Measurements from ENCODE around the gene ABCC9.
"Not testable (repeated sequence)": the region's sequence is repeated elsewhere in the genome, so short reads cannot be mapped to it uniquely, and the experiment has no call there.

Gene ABCC9

DNA sequence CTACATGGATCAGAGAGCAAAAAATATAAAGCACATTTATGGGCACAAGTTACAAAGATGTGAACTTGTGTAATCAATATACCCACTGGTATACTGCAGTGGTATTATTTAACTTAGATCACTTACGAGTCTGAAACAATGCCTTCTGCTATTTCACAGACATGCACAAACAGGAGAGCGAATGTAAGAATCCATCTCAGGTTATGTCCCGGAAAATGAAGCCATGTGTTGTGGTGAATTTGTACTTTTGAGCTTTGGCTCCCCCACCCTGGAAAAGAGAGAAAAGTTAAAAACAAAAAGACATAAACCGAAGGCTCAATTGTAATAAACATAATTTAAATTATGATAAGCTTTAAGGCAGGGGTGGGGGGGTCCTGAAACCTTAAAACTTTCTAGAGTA lies 7.6 kb downstream of the ABCC9 start:
- no peak for DNase-seq

DNA sequence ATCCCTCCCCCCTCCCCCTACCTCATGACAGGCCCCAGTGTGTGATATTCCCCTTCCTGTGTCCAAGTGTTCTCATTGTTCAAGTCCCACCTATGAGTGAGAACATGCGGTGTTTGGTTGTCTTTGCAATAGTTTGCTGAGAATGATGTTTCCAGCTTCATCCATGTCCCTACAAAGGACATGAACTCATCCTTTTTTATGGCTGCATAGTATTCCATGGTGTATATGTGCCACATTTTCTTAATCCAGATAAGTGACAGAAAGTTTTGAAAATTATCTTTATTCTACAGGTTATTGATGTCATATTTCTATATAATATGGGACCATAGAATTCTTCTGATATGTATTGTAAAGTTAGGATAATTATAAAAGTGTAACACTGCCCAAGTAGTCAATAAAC lies 11.3 kb downstream of the ABCC9 start:
- not testable (repeated sequence) for DNase-seq

DNA sequence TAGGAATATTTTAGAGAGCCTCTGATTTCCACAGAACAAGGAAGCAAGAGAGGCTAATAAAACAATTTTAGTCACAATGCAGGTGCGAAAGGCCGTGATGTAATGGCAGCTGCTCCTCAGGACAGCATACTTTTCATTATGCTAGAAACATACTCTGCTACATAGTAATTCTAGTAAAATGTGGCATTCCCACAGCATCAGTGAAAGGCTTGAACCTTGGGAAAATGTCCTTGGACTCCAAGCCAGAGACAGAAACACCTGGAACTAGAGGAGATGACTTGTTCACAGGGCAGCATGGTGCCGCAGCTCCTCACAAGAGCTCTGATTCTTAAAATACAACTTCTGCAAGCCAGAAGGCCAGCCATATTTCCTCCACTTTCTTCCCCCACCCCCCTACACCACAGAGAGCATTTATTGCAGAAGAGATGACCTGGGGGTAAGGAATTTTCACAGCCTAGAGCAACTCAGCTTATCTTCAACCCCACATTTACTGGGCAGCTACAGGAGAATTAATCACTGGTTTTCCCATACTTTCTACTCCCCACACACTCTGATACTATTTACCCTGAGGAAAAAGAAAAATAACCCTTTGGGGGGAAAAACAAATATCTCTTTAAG lies 15.8 kb downstream of the ABCC9 start:
- no peak for DNase-seq

DNA sequence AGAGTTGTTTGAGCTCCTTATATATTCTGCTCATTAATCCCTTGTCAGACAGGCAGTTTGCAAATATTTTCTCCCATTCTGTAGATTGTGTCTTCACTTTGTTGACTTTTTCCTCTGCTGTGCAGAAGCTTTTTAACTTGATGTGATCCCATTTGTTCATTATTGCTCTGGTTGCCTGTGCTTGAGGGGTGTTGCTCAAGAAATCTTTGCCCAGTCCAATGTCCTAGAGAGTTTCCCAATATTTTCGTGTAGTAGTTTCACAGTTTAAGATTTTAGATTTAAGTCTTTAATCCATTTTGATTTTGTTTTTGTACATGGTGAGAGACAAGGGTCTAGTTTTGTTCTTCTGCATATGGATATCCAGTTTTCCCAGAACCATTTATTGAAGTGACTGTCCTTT lies 19.8 kb downstream of the ABCC9 start:
- DNase-seq = no peak

DNA sequence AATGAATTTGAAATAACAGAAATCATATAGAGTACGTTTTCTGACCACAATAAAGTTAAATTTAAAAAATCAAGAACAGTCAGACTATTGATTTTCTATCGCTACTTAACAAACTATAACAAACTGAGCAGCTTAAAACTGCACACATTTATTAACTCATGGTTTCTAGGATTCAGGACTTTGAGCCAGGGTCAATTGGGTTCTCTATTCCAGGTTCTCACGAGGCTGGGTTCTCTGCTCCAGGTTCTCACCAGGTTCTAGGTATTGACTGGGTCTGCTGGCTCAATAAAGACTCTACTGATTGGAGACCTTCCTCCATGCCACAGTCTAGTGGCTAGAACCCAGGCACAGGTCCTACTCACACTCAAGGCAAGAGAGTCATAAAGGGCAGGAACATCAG lies 22.8 kb downstream of the ABCC9 start:
- no peak for DNase-seq

DNA sequence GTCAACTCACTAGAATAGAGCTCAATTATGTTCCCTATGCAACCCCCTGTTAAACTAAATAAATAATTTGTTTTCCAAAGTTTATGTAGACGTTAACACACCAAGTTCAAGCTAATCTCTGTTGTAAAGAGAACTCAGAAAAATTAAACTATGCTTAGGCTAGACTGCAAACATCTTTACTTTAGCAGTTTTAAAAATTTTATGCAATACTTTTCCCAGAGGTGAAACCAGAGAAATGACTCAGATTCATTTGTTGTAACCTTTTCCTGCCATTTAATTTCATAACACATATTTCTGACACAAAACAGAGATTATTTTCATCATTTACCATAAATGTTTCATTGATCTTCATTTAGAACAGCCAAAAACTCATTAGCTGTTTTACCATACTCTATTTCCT lies 27.4 kb downstream of the ABCC9 start:
- no peak for DNase-seq

DNA sequence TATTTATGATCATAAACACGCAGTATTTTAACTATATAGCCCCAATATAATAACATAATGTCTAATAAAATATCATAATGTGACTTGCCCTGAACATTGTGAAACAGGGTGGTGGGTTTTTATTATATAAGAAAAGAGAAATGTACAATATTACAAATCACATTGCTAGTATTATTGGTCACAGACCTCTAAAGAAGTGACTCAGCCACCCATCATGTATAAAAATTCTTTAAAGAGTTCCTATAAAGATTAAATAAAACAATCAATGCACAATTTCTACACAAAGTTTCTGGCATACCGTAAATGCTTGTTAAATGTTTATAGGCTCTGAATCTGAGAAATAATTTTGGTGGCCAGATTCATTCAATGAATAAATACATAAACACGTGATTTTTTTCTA lies 28.9 kb downstream of the ABCC9 start:
- DNase-seq = no peak

DNA sequence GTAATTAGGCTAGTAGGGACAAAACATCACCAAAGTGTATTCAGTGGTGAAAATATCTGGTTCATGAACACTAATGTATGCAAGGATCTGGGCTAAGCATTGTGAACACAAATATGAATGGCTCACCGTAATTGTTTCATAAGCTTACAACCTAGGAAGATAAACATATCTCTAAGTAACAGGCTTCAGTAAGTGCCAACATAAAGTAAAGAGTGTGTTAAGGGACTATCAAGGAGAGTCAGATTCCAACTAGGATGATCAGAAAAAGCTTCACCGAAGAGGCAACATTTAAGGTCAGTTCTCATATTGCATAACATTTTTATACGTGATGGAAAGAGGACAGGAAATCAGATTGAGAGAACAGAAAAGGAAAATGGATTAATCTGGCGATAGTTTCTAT lies 29.4 kb downstream of the ABCC9 start:
- no peak for DNase-seq

DNA sequence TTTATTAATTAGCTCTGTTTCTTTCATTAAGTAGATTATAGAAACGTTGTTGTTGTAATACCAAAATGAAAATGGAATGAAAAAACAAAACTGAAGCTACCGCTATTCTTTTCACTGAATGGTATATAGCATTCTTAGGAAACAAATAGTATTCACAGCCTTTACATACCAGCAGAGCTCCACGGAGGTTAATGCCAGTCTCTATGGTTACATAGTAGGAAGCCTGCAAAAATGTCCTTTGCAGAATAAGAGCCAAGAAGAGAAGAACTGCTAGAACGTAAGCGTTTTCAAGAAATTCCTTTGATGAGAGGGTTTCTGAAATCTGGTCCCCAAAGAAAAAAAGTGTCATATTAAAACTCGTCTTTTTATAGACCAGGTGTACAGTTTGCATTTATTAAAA lies 30.6 kb downstream of the ABCC9 start:
- no peak for DNase-seq

DNA sequence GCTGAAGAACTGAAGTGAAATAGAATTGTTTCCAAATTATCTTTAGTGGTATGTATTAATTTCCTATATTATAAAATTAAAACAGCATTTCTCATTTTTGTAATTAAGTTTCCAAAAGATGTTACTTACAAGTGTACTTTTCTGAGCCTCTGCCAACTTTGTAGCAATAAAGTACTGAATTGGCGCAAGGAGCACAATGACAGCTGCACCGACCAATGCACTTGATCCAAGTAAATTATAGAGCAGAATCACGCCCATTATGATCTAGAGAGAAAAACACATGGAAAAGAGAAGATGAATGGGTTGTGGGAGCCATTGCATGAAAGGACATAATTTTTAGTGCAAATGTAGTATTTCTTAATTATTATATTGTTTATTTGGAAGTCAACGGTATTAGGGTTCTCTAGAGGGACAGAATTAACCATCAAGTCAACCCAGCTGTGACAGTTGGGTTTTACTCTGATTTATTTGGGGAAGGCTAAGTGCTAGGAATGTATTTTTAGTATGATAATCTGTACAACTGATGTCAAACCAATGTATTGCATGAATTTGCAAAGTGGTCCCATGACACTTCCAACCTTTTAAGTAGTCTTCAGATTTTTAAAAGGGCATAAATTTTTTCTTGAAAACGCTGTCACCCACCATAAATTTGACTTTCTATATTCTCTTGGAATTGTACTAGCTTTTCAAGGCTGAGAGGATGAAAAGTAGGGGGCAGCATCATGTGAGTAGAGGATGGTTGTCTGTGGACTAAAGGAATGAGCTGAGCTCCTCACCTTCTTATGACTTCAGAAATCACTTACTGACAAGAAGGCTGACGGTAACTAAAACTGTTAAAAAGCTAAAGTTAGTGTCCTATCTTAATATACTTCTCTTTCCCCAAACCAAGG lies 33.0 kb downstream of the ABCC9 start:
- no peak for DNase-seq

DNA sequence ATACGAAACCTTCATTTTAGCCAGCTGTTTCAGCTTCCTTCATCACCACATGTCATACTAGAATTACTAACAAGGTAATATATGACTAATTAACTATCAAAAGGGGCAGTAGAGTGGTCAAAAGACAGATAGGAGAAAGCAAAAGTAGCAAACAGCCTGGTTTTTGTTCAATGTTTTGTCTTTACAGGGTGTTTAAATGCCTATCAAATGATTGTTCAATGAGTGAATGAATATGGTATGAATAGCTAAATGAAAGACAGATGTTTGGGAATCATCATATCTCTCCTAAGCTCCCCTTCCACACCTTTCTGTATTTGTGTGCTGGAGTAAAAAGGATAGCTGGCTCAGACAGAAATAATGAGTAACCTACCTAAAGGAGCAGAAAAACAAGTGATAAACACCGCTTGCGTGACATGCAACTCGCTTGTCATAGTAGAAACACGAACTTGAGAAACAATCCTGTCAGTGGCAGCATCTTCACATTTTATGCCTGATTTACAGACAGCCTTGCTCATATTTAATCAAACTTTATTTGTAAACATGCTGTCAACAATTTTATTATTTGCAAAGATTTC lies 34.2 kb downstream of the ABCC9 start:
- DNase-seq = no peak

DNA sequence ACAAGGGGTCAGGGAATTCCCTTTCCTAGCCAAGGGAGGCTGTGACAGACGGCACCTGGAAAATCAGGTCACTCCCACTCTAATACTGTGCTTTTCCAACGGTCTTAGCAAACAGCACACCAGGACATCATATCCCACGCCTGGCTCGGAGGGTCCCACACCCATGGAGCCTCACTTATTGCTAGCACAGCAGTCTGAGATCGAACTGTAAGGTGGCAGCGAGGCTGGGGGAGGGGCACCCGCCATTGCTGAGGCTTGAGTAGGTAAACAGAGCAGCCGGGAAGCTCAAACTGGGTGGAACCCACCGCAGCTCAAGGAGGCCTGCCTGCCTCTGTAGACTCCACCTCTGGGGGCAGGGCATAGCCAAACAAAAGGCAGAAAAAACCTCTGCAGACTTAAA lies 41.7 kb downstream of the ABCC9 start:
- not testable (repeated sequence) for DNase-seq

DNA sequence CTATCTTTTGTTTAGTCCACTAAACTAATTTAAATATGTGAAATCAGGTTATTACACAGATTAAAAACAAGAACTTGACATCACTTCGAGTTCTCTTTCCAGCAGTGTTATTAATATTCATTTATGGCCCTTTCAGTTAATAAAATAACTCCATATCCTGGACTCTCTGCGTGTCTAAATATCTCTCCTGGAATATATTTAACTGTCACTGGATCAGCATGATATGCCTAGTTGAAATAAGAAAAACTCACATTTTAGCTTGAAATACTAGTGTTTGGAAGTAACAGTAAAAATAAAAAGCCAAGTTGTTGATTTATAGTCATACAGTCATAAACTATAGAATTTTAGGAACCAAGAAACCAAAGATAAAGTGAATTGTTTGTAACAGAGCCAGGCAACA lies 45.6 kb downstream of the ABCC9 start:
- DNase-seq = no peak

DNA sequence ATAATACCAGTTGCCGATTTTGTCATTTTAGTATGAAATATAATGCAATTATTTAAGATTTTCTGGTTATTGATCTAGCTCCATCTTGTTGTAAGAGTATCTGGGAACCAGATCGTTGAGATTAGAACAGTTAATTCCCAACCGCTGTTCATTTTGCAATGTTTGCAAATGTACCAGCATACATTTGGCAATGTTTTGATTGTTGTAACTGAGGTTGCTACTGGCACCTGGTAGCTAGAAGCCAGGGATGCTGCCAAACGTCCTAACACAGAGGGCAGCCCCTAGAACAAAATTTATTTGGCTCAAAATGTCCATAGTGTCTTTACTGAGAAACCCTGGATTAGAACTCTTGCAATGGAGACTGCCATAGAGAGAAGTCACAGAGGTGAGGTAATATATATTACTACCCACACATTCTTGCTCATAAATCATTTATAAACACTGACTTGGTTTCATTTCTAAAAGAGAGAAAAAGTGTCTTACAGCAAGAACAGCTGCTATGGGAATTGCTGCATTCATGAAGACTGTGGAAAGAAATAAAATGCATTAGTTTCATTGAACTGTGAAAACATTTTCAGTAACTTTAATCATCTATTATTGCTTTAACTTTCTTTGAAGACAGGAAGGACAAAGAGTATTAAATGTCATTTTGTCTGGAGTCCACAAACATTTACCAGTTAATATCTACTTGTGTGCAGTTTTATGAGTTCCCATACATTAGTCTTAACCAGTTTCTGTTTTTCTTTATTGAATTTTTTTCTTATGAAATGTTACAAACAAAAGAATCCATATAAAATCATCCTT lies 46.2 kb downstream of the ABCC9 start:
- no peak for DNase-seq

DNA sequence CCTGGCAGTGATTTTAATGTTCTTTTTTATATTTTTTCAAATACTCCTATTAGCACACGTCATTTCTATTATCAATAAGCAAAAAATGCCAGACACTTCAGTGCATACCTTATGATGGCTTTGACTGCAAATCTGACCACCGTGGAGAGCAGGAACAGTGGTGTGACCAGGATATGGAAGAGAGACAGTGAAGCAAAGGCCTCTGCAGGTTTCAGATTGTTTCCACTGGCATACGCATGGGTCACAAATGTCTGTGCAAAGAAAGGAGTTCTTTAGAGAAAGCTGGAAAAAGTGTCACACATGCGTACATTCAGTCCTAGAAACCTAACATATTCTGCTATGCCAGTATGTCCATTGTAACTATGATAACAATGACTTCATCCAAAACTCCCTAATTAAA lies 47.3 kb downstream of the ABCC9 start:
- DNase-seq = no peak

DNA sequence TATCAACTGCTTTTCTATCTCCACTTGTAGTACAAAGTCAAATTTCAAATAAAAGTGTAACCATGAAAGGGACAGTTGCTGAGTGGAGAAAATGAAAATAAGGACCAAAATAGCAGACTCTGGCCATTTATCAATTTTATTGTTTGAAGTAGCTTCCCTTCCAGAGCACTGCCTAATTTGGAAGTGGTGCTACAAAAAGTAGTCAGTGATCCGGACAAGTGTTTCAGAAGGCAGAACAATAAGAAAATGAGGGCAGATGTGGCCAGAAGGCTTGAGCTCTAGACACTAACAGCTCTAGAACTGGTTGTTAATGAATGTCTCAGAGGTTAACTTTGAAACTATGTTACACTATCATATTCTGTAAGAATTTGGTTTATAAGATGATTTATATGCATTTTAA lies 48.9 kb downstream of the ABCC9 start:
- no peak for DNase-seq

DNA sequence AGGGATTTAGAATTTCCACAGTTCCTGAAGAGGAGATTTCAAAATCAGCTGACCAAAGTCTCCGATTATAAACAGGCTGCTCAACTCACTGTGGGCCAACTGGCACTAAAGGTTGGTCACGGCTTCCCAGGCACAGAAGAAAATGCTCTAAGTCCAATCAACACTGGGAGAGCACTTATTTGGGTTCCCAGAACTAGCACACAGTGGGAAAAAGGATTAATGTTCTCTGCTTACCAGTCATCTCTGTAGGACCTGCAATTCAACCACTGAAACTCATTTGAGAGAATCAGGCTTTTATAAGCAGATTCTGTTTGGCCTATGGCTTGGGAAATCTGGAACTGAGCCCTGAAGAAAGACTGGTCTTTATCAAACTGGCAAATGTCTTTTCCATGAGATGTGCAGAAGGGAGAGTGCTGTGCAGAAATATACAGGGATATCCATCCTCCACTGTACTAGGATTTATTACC lies 49.4 kb downstream of the ABCC9 start:
- DNase-seq = no peak

DNA sequence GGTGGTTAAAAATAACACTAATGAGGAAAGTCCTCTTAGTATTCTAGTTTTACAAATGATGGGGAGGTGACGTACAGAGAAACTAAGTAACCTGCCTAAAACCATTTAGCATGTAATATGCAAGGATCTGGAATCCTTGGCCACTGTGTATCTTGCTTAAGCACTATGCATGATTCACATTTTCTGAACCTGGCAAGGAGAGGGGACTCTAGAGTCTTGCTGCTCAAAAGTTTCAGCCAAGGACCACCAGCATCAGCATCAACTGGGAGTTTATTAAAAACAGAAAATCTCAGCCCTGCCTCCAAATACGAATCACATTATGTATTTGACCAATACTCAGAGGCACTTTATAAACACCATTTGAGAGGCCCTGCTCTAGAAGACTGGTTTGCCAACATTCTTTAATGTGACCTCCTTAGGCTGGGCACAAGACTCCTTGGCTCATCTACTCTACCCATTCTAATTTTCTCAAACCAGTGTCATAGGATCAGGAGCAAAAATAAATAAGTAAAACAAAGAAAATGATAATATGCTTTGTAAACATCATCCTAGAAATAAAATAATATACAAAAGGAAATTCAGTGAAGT lies 52.9 kb downstream of the ABCC9 start:
- DNase-seq = no peak

DNA sequence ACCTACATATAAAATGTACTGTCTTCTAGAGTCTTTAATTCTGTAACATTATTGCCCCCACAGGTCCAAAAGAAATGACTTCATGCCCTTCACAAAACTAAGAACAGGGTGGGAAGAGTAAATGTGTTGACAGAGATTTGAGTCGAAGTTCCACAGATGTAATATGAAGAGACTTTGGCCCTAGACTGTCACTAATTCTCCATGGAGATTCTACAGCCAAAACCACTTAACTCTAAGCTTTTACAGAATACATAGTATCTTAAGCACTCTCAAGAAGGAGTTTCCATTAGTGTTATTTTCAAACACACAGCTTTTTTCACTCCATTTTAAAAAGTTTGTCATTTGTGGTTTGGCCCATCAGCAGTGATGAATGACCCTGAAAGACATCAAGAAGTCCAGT lies 56.3 kb downstream of the ABCC9 start:
- DNase-seq = no peak

DNA sequence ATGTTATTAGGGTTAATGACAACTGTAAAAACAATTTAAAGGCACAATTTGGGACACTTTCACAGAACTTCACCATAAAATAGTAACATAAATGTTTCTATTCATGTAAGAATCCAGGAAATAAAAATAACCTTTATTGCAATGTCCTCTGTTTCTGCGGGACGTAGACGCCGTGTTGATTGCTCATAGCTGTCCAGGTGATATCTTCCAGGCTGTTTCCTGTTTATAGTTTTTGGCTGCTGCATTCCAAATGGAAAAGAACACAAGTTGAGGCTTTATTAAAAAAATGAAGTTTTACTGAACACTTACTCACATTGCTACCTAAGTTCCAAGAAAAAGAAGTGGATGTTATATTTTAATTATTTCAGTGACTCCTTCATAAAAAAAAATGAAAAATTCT lies 58.6 kb downstream of the ABCC9 start:
- DNase-seq = no peak

DNA sequence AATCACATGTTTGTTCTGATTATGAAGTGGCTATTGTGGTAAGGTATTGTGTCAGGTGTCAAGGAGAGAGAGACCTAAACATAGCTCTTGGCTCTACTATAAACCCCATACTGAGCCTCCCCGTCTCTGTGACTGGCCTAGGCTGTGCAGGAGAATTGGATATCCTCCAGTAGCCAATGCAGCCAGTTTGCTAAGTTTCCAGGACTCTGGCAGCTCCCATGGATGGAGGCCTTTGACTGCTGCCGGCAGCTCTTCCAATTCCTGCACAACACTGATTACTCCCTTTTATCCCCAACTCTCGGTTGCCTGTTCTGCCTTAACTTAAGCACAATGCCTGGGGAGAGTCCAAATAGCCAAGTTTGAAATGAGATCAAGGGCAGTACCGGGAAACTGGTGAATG lies 59.3 kb downstream of the ABCC9 start:
- no peak for DNase-seq

DNA sequence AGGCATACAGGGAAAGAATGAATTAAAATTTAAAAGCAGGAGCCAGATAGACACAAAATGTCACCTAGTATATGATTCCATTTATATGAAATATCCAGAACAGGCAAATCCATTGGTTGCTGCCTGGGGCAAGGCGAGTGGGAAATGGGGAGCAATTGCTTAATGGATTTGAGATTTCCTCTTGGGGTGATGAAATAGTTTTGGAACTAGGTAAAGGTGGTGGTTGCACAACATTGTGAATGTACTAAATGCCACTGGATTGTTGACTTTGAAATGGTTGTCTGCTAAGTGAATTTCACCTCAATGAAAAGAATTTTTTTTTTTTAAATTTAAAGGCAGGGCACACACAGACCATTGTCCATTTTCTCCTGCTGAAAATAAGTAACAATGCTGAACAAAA lies 61.9 kb downstream of the ABCC9 start:
- no peak for DNase-seq
